Esophagus muscularis mucosa (tissue), 4 donors: ENCODE measurements around the gene MARCHF2. TPM values are rescaled to one million over a fixed set of nuclear protein-coding genes. Genes with fewer than 3 reads are reported as not detected.
"Not testable (repeated sequence)": the region's sequence is repeated elsewhere in the genome, so short reads cannot be mapped to it uniquely, and the experiment has no call there.

ENCODE experiments used
- DNase-seq: peaks from one replicate; pipeline ENCODE4 v3.0.0-alpha.2; 2017; ENCODE audit errors: extremely low spot score
- H3K27ac ChIP-seq, 4 donors: fragments of 200-600 bp; sonication (generic); replicated peaks in 1 of 4; 1 replicate in 3 of 4; 2 replicates in 1 of 4; pipeline ENCODE4 v1.5.1; 2016 to 2019; ENCODE audit warnings: mild to moderate bottlenecking in 1 of 4
- H3K27me3 ChIP-seq, 4 donors: fragments of 200-600 bp; sonication (generic); one replicate each; pipeline versions ENCODE4 v1.5.1 to v1.6.0; 2016 to 2019
- H3K36me3 ChIP-seq, 4 donors: fragments of 200-600 bp; sonication (generic); one replicate each; pipeline ENCODE4 v1.5.1; 2016 to 2019
- H3K4me1 ChIP-seq, 4 donors: fragments of 200-600 bp; sonication (generic); one replicate each; pipeline ENCODE4 v1.5.1; 2016 to 2019
- H3K4me3 ChIP-seq, 4 donors: fragments of 200-600 bp; sonication (generic); 1 replicate in 2 of 4; 2 replicates in 2 of 4; pipeline ENCODE4 v1.5.1; 2016 to 2019; ENCODE audit warnings: mild to moderate bottlenecking in 4 of 4, moderate library complexity in 1 of 4
- H3K9me3 ChIP-seq, 4 donors: fragments of 200-600 bp; sonication (generic); 1 replicate in 3 of 4; 2 replicates in 1 of 4; pipeline ENCODE4 v1.5.1; 2016 to 2019
- EP300 ChIP-seq: sonication (generic); formaldehyde crosslinking; IDR thresholded peaks from one replicate; pipeline ENCODE4 v1.6.1; 2017; ENCODE audit warnings: antibody characterized with exemption
- POLR2A ChIP-seq: fragments of 450-650 bp; IDR thresholded peaks from one replicate; pipeline ENCODE4 v1.6.1; 2017; ENCODE audit warnings: antibody characterized with exemption, moderate library complexity, mild to moderate bottlenecking, low read depth
- POLR2AphosphoS5 ChIP-seq, 2 donors: sonication (generic); formaldehyde crosslinking; IDR thresholded peaks; one replicate each; pipeline ENCODE4 v1.6.1; 2017; ENCODE audit warnings: antibody characterized with exemption in 2 of 2
- WGBS: methylation state at CpG from one replicate; pipeline ENCODE4 v1.1.5; 2018; 5-methylcytosine and 5-hydroxymethylcytosine counted together
- intact Hi-C: fragments of 100-400 bp; cut with DNase I; formaldehyde crosslinking; loops from one replicate; pipeline ENCODE4 v1.15.1; 2023
- total RNA-seq, 4 donors: library from RNA; depleted of rRNA; stranded (reverse); fragments of >200 nt; gene quantifications; one replicate each; pipeline versions ENCODE4 v1.1.0 to v1.2.1, GENCODE V29; 2016
- TF ChIP-seq, protein P1 (sequence below), 3 experiments: fragments of 200-600 bp in 2 of 3; fragments of 450-650 bp in 1 of 3; sonication (generic) in 2 of 3; IDR thresholded peaks; one replicate each; pipeline ENCODE4 v1.5.1; 2017 to 2019; ENCODE audit warnings: antibody characterized with exemption in 3 of 3, mild to moderate bottlenecking in 2 of 3, moderate library complexity in 1 of 3

Gene MARCHF2
- total RNA-seq, 4 donors from 2014 or later: 227 to 286 (median 247) TPM

DNA sequence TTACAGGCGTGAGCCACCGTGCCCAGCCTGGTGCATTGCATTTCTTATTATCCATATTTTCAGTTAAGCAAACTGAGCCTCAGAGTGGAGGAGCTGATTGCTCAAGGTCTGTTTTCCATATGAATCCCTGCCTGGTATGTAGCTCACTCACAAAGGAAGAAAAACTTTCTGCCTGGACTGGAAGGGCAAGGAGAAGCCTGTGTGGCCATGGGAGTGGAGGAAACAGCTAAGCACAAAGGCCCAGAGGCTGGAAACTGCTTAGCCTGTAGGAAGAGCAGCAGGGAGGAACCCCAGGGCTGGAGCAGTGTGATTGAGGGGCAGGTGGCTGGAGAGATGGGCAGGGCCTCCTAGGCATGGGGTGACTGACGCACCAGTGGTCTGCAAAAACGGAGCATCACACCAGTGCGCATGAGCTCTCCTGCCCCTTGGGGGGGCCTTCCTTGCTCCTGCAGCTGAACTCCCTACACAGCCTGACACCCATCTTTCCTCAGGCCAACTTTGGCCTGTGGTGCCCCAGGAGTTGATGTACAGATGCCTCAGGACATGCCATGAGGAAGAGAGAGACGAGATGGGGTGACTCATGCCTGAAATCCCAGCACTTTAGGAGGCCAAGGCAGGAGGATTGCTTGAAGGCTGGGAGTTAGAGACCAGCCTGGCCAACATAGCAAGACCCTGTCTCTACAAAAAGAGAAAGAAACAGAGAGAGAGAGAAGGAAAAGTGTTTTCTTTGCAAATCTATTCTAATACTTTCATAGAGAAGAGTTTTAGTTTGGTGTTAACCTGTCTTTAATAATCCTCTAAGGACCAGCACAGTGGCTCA, 28.8 kb downstream of the MARCHF2 start:
- no peaks in the 10 kb centered on the region for H3K27me3 ChIP-seq
- H3K36me3 ChIP-seq: peaks cover 8 to 46% (median 33%) of the 10 kb centered on the region in 4 donors
- DNase-seq: no peak
- TF ChIP-seq EP300: no peak
- TF ChIP-seq POLR2AphosphoS5 (IDR thresholded peaks at IDR 0.05): no peak
- TF ChIP-seq, protein P1, sequence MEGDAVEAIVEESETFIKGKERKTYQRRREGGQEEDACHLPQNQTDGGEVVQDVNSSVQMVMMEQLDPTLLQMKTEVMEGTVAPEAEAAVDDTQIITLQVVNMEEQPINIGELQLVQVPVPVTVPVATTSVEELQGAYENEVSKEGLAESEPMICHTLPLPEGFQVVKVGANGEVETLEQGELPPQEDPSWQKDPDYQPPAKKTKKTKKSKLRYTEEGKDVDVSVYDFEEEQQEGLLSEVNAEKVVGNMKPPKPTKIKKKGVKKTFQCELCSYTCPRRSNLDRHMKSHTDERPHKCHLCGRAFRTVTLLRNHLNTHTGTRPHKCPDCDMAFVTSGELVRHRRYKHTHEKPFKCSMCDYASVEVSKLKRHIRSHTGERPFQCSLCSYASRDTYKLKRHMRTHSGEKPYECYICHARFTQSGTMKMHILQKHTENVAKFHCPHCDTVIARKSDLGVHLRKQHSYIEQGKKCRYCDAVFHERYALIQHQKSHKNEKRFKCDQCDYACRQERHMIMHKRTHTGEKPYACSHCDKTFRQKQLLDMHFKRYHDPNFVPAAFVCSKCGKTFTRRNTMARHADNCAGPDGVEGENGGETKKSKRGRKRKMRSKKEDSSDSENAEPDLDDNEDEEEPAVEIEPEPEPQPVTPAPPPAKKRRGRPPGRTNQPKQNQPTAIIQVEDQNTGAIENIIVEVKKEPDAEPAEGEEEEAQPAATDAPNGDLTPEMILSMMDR (IDR thresholded peaks at IDR 0.05): no peak
- TF ChIP-seq POLR2A: no peak
- H3K4me3 ChIP-seq: no peak overlapping the region
- H3K4me1 ChIP-seq: peaks cover 17 to 22% (median 20%) of the 10 kb centered on the region in 4 donors
- intact Hi-C loops: no loop called here
- 87% methylated on average over 6 of the region's 6 CpGs for WGBS
- H3K9me3 ChIP-seq: no peaks in the 10 kb centered on the region
- H3K27ac ChIP-seq: no peak overlapping the region

GRCh38 chr19:8444140-8444676, 31.1 kb downstream of the MARCHF2 start:
- DNase-seq, H3K9me3 ChIP-seq, intact Hi-C loops, H3K27me3 ChIP-seq: not testable (repeated sequence)
- H3K4me1 ChIP-seq: peaks cover 39 to 45% (median 42%) of the 10 kb centered on the region in 4 donors
- peak overlapping the region; percentile 81 to 99 (median 90) for H3K4me3 ChIP-seq
- peaks cover 0 to 24% (median 18%) of the 10 kb centered on the region in 4 donors for H3K36me3 ChIP-seq
- peak overlapping the region; percentile 94 to 98 (median 97) for H3K27ac ChIP-seq
- WGBS: 29% methylated on average over 32 of the region's 32 CpGs

GRCh38 chr19:8444677-8445487, 31.8 kb downstream of the MARCHF2 start, which contains the start of gene HNRNPM:
Gene HNRNPM, plus strand, starts transcription at chr19:8444975. Its CDS starts 24 bp downstream, at chr19:8444999.
- no peaks in the 10 kb centered on the region for H3K9me3 ChIP-seq
- TF ChIP-seq POLR2A: peak; percentile 91
- peak; percentile 97 to 98 for TF ChIP-seq POLR2AphosphoS5 (IDR thresholded peaks at IDR 0.05)
- no peak for TF ChIP-seq EP300
- TF ChIP-seq, protein P1 (IDR thresholded peaks at IDR 0.05): peak in 1 of 3 experiments; percentile 13
- H3K27ac ChIP-seq: peak within 1 kb of the TSS; percentile 94 to 98 (median 97)
- WGBS: 0% methylated on average over 10 of the region's 93 CpGs
- peaks cover 43 to 50% (median 47%) of the 10 kb centered on the region in 4 donors for H3K4me1 ChIP-seq
- peak; percentile 100 for DNase-seq
- H3K4me3 ChIP-seq: peak within 1 kb of the TSS; percentile 81 to 99 (median 90)
- H3K27me3 ChIP-seq: no peaks in the 10 kb centered on the region
- intact Hi-C loops: loop anchor here (5.0 kb wide), 2 partner anchors 33 to 62 kb away; partner anchors contain the start of gene MARCHF2
- H3K36me3 ChIP-seq: peaks cover 0 to 19% (median 11%) of the 10 kb centered on the region in 4 donors

GRCh38 chr19:8445488-8446001, 32.4 kb downstream of the MARCHF2 start:
- H3K4me1 ChIP-seq: peaks cover 48 to 56% (median 53%) of the 10 kb centered on the region in 4 donors
- peaks cover 0 to 19% (median 9%) of the 10 kb centered on the region in 4 donors for H3K36me3 ChIP-seq
- TF ChIP-seq POLR2A (no peak), EP300 (no peak), POLR2AphosphoS5 (IDR thresholded peaks at IDR 0.05) (peak in 1 of 2 donors; percentile 26)
- TF ChIP-seq, protein P1 (IDR thresholded peaks at IDR 0.05): no peak
- H3K27ac ChIP-seq: peak overlapping the region; percentile 94 to 98 (median 97)
- H3K27me3 ChIP-seq: no peaks in the 10 kb centered on the region
- peak overlapping the region; percentile 81 to 99 (median 90) for H3K4me3 ChIP-seq
- DNase-seq: no peak
- WGBS: 0% methylated on average over 11 of the region's 45 CpGs
- H3K9me3 ChIP-seq: no peaks in the 10 kb centered on the region
- intact Hi-C loops: loop anchor here (5.0 kb wide), 2 partner anchors 33 to 62 kb away; partner anchors contain the start of gene MARCHF2
